WTC11 (cell line): ENCODE measurements around the gene PODN. TPM values are rescaled to one million over a fixed set of nuclear protein-coding genes. Genes with fewer than 3 reads are reported as not detected.

Experiments
- ATAC-seq: fragments of 200-7000 bp; cut with Tn5 transposase; 2 replicates; pipeline ENCODE4 v1.10.0; 2021; ENCODE audit warnings: mild to moderate bottlenecking, moderate library complexity
- CTCF ChIA-PET: fragments of 300-600 bp; sonication (Branson Sonifier 250); formaldehyde crosslinking; loops from one replicate; lab custom pipeline; 2021; ENCODE audit warnings: antibody characterized with exemption; lab: Charles Lee
- POLR2A ChIA-PET: fragments of 350-600 bp; sonication (Branson Sonifier 250); formaldehyde crosslinking; loops from one replicate; lab custom pipeline; 2021; ENCODE audit warnings: antibody characterized with exemption; lab: Charles Lee
- DNase-seq: peaks from one replicate; pipeline ENCODE4 v3.0.0; 2021; ENCODE audit warnings: low spot score
- H3K27ac Mint-ChIP-seq: 2 replicates; pipeline ENCODE4 v1.8.0; 2021; ENCODE audit warnings: mixed read lengths
- H3K27me3 Mint-ChIP-seq: 2 replicates; pipeline ENCODE4 v1.8.0; 2021; ENCODE audit warnings: low read depth, mild to moderate bottlenecking, moderate library complexity, mixed read lengths
- H3K36me3 Mint-ChIP-seq: 2 replicates; pipeline ENCODE4 v1.8.0; 2021; ENCODE audit warnings: mixed read lengths
- H3K4me1 Mint-ChIP-seq: 2 replicates; pipeline ENCODE4 v1.8.0; 2022; ENCODE audit warnings: mixed read lengths
- H3K4me3 Mint-ChIP-seq: 2 replicates; pipeline ENCODE4 v1.8.0; 2021; ENCODE audit warnings: mild to moderate bottlenecking, moderate library complexity, mixed read lengths
- H3K9me3 Mint-ChIP-seq: 2 replicates; pipeline ENCODE4 v1.8.0; 2021; ENCODE audit warnings: mixed read lengths
- ATF6 ChIP-seq: sonication (generic); formaldehyde crosslinking; IDR thresholded peaks from 2 replicates; pipeline ENCODE4 v1.8.1; 2023; ENCODE audit warnings: mild to moderate bottlenecking, missing genetic modification reagents
- CDX4 ChIP-seq: fragments of 250-450 bp; sonication (Bioruptor Pico); IDR thresholded peaks from 2 replicates; pipeline ENCODE4 v1.9.0; 2021; ENCODE audit warnings: moderate library complexity, mild to moderate bottlenecking, inconsistent platforms, borderline replicate concordance
- CREB1 ChIP-seq: sonication (generic); formaldehyde crosslinking; IDR thresholded peaks from 2 replicates; pipeline ENCODE4 v1.8.0; 2023; ENCODE audit warnings: mild to moderate bottlenecking, missing genetic modification reagents
- CREM ChIP-seq: sonication (generic); formaldehyde crosslinking; IDR thresholded peaks from 2 replicates; pipeline ENCODE4 v1.8.1; 2022; ENCODE audit warnings: mild to moderate bottlenecking, missing genetic modification reagents, moderate library complexity
- E2F1 ChIP-seq: sonication (generic); formaldehyde crosslinking; IDR thresholded peaks from 2 replicates; pipeline ENCODE4 v1.8.0; 2022; ENCODE audit warnings: mild to moderate bottlenecking, missing genetic modification reagents
- EMX1 ChIP-seq: fragments of 250-450 bp; sonication (Bioruptor Pico); IDR thresholded peaks from 2 replicates; pipeline ENCODE4 v1.8.0; 2021; ENCODE audit warnings: mild to moderate bottlenecking
- GTF2I ChIP-seq: fragments of 250-450 bp; sonication (Bioruptor Pico); conservative IDR thresholded peaks from 2 replicates; pipeline ENCODE4 v1.4.0; 2021; ENCODE audit warnings: mild to moderate bottlenecking
- IRF1 ChIP-seq: sonication (generic); formaldehyde crosslinking; IDR thresholded peaks from 2 replicates; pipeline ENCODE4 v1.8.0; 2023; ENCODE audit warnings: missing genetic modification reagents
- NR3C1 ChIP-seq: sonication (generic); formaldehyde crosslinking; conservative IDR thresholded peaks from 2 replicates; pipeline ENCODE4 v1.8.1; 2023; ENCODE audit warnings: low read depth, mild to moderate bottlenecking, missing genetic modification reagents
- TP53 ChIP-seq: sonication (generic); formaldehyde crosslinking; IDR thresholded peaks from 2 replicates; pipeline ENCODE4 v1.8.1; 2023; ENCODE audit warnings: mild to moderate bottlenecking, missing genetic modification reagents
- ZNF396 ChIP-seq: fragments of 250-450 bp; sonication (Bioruptor Pico); IDR thresholded peaks from 2 replicates; pipeline ENCODE4 v1.8.0; 2021; ENCODE audit warnings: mild to moderate bottlenecking, moderate library complexity, borderline replicate concordance
- ZNF416 ChIP-seq: fragments of 250-450 bp; sonication (Bioruptor Pico); IDR thresholded peaks from 2 replicates; pipeline ENCODE4 v1.9.0; 2021; ENCODE audit warnings: mild to moderate bottlenecking, inconsistent platforms
- total RNA-seq: library from RNA; stranded (reverse); gene quantifications from 3 replicates; pipeline ENCODE4 v1.2.3, GENCODE V29; 2021
- TF ChIP-seq, protein P1 (sequence below): sonication (generic); formaldehyde crosslinking; IDR thresholded peaks from 2 replicates; pipeline ENCODE4 v1.8.0; 2023; ENCODE audit warnings: mild to moderate bottlenecking, missing genetic modification reagents
- TF ChIP-seq, protein P2 (sequence below): sonication (generic); formaldehyde crosslinking; IDR thresholded peaks from 2 replicates; pipeline ENCODE4 v1.8.0; 2023; ENCODE audit warnings: missing genetic modification reagents, mild to moderate bottlenecking, borderline replicate concordance
- TF ChIP-seq, protein P3 (sequence below): sonication (generic); formaldehyde crosslinking; IDR thresholded peaks from 2 replicates; pipeline ENCODE4 v1.8.1; 2022; ENCODE audit warnings: mild to moderate bottlenecking, moderate library complexity, missing genetic modification reagents

The PODN gene
- total RNA-seq, 1 experiment from 2014 or later, result 0.48 TPM

DNA sequence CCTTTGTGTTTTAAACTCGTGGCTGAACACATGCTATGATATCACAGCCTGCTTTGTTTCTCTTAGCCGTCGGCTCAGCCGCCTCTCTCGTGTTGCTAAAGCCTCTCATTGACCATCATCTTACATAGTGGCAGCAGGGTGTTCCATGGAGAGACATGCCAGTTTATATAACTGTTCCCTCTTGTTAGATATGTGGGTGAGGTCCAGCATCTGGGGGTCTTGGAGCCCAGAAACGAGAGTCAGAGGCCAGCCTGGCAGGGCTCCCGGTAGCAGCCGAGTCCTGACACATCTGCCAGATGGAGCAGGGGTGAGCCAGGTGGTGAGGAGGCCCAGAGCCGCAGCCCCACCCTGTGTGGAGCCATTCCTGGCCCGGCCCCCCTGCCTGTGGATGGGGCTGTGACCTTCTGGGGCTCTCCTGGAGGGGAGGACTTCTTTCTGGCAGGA is 11.9 kb downstream of the PODN start:
- POLR2A ChIA-PET, result no interaction called here
- DNase-seq (no peak), ATAC-seq (no peak)
- TF ChIP-seq ZNF416 (CRISPR knock-in tag) (no peak), IRF1 (no peak), CDX4 (CRISPR knock-in tag) (no peak), ZNF396 (CRISPR knock-in tag) (no peak), CREB1 (CRISPR knock-in tag) (no peak), TP53 (CRISPR knock-in tag) (no peak), E2F1 (CRISPR knock-in tag) (no peak), GTF2I (CRISPR knock-in tag) (no peak), ATF6 (CRISPR knock-in tag) (no peak), NR3C1 (no peak), EMX1 (CRISPR knock-in tag) (no peak), CREM (CRISPR knock-in tag) (no peak)
- TF ChIP-seq, protein P1, sequence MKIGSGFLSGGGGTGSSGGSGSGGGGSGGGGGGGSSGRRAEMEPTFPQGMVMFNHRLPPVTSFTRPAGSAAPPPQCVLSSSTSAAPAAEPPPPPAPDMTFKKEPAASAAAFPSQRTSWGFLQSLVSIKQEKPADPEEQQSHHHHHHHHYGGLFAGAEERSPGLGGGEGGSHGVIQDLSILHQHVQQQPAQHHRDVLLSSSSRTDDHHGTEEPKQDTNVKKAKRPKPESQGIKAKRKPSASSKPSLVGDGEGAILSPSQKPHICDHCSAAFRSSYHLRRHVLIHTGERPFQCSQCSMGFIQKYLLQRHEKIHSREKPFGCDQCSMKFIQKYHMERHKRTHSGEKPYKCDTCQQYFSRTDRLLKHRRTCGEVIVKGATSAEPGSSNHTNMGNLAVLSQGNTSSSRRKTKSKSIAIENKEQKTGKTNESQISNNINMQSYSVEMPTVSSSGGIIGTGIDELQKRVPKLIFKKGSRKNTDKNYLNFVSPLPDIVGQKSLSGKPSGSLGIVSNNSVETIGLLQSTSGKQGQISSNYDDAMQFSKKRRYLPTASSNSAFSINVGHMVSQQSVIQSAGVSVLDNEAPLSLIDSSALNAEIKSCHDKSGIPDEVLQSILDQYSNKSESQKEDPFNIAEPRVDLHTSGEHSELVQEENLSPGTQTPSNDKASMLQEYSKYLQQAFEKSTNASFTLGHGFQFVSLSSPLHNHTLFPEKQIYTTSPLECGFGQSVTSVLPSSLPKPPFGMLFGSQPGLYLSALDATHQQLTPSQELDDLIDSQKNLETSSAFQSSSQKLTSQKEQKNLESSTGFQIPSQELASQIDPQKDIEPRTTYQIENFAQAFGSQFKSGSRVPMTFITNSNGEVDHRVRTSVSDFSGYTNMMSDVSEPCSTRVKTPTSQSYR (CRISPR knock-in tag), result no peak
- TF ChIP-seq, protein P2, sequence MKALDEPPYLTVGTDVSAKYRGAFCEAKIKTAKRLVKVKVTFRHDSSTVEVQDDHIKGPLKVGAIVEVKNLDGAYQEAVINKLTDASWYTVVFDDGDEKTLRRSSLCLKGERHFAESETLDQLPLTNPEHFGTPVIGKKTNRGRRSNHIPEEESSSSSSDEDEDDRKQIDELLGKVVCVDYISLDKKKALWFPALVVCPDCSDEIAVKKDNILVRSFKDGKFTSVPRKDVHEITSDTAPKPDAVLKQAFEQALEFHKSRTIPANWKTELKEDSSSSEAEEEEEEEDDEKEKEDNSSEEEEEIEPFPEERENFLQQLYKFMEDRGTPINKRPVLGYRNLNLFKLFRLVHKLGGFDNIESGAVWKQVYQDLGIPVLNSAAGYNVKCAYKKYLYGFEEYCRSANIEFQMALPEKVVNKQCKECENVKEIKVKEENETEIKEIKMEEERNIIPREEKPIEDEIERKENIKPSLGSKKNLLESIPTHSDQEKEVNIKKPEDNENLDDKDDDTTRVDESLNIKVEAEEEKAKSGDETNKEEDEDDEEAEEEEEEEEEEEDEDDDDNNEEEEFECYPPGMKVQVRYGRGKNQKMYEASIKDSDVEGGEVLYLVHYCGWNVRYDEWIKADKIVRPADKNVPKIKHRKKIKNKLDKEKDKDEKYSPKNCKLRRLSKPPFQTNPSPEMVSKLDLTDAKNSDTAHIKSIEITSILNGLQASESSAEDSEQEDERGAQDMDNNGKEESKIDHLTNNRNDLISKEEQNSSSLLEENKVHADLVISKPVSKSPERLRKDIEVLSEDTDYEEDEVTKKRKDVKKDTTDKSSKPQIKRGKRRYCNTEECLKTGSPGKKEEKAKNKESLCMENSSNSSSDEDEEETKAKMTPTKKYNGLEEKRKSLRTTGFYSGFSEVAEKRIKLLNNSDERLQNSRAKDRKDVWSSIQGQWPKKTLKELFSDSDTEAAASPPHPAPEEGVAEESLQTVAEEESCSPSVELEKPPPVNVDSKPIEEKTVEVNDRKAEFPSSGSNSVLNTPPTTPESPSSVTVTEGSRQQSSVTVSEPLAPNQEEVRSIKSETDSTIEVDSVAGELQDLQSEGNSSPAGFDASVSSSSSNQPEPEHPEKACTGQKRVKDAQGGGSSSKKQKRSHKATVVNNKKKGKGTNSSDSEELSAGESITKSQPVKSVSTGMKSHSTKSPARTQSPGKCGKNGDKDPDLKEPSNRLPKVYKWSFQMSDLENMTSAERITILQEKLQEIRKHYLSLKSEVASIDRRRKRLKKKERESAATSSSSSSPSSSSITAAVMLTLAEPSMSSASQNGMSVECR (CRISPR knock-in tag), result no peak
- TF ChIP-seq, protein P3, sequence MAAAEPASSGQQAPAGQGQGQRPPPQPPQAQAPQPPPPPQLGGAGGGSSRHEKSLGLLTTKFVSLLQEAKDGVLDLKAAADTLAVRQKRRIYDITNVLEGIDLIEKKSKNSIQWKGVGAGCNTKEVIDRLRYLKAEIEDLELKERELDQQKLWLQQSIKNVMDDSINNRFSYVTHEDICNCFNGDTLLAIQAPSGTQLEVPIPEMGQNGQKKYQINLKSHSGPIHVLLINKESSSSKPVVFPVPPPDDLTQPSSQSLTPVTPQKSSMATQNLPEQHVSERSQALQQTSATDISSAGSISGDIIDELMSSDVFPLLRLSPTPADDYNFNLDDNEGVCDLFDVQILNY (CRISPR knock-in tag), result no peak
- H3K4me1 Mint-ChIP-seq, result no peaks in the 10 kb centered on the region
- CTCF ChIA-PET, result no interaction called here
- H3K27me3 Mint-ChIP-seq, result no peaks in the 10 kb centered on the region
- H3K4me3 Mint-ChIP-seq, result no peak overlapping the region
- H3K9me3 Mint-ChIP-seq, result no peaks in the 10 kb centered on the region
- H3K36me3 Mint-ChIP-seq, result no peaks in the 10 kb centered on the region
- H3K27ac Mint-ChIP-seq, result no peak overlapping the region
